GM21737 (cell line): ENCODE results near the gene TNFAIP8L3.

Experiments used
- ATAC-seq: cut with Tn5 transposase; IDR thresholded peaks from one replicate; pipeline ENCODE4 v1.9.1; 2021; ENCODE audit warnings: mild to moderate bottlenecking, moderate library complexity; ENCODE audit not compliant: unreplicated experiment

The TNFAIP8L3 gene

GRCh38 chr15:51090753-51091152, 4.0 kb downstream of the TNFAIP8L3 start:
- no peak for ATAC-seq

DNA sequence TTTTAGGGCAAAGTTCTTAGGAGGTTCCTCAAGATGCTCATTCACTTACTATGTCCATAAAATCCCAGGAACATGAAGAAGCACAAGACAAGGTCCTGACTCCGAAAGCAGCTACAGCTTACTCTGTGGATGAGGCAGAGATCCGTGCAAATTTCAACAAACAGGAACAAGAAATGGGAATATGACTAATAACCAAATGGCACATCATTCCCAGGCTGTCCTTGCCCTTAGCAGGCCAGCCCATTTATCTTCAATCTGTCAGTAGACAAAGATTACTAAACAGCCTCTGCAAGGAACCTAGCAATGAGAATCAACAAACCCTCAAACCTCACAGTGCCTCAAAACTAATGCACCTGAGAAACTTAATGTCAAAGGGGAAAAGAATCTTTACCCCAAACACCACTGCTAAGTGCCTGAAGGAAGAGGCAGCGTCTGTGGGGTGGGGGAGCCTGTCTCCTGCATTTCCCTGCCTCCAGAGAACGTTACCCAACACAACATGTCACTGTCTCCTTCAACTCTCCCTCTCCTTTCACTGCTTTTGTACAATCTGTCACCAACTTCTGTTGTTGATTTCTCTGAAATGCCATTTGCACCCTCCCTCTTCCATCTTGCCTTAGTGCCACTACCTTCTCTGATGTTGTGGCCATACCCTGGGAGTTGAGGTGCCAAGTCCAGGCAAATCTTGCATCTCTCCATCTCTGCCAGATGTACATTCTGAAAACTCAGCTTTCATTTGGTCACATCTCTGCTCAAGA, 4.8 kb downstream of the TNFAIP8L3 start:
- ATAC-seq = no peak

GRCh38 chr15:51089041-51089440, 5.7 kb downstream of the TNFAIP8L3 start:
- ATAC-seq = no peak

DNA sequence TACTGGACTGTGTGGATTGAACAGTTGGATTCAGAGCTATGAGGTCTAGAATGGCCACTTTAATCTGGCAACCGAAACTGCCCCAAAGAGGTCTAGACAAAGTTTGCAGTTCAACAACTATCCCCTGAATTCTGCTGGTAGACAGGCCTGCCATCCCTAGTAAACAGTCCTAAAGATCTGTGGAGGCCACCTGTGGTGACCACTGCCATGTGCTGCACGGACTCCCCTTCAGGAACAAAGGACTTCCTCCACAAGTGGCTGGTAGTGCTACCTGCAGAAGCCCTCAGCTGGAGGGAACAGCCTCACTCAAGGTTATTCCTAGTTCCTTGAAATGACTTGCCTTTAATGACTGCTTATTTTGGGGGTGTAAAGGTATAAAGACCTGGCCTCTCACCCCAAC, 6.1 kb downstream of the TNFAIP8L3 start:
- ATAC-seq = no peak

DNA sequence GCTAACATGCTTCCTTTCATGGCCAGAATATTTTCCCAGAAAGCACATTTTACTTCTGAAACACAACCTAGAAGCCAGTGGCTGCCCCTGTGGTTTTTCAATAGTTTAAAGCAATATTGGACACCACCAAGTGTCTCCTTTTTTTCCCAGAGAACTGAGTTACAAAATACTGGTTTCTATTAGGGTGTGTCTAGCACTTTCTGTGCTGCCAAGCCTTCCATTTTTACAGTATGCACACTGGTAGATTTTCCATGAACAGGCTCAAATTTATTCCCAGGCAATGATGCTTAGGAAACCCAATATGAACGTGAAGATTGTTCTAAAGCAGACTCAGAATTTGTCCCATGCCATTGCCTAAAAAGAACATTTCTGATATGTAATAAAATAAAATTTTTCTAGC, 7.2 kb downstream of the TNFAIP8L3 start:
- ATAC-seq = no peak

DNA sequence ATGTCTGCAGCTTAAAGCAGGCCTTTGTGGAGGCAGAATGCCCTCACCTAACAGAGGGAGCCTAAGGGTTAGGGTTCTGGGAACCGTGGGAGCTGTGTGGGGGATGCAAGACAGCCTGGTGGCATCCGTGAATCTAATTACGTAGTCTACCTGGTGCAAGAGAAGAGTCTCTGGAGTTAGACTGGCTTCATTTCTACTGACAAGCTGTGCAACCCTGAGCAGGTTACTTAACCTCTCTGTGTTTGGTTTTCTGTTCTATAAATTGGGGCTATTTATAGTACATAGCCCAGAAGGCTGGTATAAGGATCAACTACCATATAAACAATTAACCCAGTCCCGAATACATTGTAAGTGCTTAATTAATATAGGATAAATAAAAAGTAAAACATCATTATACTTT, 8.3 kb downstream of the TNFAIP8L3 start:
- no peak for ATAC-seq

DNA sequence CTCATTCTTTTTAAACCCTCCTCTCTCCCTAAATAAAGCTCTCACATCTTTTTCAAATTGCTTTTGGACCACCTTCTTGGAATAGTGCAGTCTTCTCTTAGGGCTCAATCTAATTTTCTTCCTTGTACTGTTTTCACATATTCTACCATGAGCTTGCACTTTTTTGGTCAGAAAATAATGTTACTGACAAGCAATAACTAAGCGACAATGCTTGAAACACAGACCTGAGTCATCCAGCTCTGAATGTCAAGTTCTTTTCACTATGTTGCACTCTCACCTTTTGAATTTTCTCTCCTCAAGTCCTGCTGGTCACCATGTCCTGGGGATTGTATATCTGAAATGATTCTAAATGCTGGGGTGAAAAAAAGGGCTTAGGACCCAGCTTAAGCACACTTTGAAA, 8.9 kb downstream of the TNFAIP8L3 start:
- ATAC-seq = no peak

DNA sequence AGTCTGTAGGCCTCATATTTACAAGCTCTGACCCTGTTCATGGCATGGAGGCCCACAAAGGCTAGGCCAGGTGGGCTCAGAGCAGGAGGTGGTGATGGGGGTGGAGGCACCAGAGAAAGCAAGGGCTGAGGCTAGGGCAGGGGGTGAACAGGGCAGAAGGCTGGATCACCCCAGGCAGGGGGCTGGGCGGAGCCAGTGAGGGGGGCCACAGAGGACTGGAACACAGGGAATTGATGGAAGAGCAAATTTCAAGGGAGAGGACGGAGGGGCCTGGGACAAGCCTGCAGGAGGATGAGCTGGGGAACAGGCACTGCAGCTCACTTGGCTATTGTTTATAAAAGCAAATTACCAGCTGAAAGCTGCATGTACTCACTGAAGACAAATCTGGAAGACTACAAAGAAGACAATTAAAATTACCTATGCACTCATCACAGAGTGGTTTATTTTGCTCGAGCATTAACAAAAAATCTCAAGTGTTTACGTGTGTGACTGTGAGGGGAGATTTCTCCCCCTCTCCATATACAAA, 11.0 kb downstream of the TNFAIP8L3 start:
- no peak for ATAC-seq

DNA sequence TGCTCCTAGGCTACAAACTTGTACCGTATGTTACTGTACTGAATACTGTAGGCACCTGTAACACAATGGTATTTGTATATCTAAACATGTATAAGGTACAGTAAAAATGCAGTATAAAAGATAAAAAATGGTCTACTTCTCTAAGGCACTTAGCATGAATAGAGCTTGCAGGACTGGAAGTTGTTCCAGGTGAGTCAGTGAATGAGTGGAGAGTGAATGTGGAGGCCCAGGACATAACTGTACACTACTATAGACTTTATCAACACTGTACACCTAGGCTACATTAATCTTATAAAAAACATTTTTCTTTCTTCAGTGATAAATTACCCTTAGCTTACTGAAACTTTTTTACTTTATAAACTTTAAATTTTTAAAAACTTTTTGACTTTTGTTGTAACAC, 12.5 kb downstream of the TNFAIP8L3 start:
- ATAC-seq = no peak

DNA sequence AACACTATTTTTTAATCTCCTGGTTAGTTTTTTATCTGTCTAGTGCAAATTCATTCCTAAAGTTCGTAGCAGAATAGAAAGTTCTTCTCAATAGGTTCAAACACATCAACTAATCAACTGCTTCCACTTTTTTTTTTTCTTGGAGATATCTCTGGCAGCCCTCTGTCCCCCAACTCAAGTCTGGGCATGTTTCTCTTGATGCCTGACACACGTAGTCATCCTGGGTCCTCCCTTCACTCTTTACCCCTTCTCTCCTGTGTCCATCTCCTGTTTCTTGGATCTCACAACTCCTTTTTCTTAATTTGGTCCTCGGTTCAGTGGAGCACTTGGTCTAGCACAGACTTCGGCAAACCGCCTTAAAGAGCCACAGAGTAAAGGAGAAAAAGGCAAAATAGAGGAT, 14.4 kb downstream of the TNFAIP8L3 start:
- no peak for ATAC-seq

DNA sequence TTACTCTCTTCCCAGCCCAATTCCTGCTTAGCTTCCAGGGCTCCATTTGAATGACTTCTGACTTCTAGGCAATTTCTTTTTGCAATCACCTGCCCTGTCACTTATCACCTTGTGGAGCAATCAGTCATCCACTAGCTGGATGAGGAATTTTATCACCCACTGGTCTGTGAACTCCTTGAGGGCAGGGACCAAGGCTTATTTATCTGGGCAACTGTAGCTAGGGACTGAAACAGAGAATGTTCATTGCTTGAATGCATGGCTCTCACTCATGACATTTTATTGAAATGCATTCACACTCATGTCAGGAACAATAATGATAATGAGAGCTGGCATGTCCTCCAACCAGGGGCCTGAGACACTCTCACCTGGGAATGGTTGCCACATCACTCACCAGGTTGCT, 15.5 kb downstream of the TNFAIP8L3 start:
- no peak for ATAC-seq

- ATAC-seq = no peak
Observed at GRCh38 chr15:51077221-51078153, 17.2 kb downstream of the TNFAIP8L3 start.

DNA sequence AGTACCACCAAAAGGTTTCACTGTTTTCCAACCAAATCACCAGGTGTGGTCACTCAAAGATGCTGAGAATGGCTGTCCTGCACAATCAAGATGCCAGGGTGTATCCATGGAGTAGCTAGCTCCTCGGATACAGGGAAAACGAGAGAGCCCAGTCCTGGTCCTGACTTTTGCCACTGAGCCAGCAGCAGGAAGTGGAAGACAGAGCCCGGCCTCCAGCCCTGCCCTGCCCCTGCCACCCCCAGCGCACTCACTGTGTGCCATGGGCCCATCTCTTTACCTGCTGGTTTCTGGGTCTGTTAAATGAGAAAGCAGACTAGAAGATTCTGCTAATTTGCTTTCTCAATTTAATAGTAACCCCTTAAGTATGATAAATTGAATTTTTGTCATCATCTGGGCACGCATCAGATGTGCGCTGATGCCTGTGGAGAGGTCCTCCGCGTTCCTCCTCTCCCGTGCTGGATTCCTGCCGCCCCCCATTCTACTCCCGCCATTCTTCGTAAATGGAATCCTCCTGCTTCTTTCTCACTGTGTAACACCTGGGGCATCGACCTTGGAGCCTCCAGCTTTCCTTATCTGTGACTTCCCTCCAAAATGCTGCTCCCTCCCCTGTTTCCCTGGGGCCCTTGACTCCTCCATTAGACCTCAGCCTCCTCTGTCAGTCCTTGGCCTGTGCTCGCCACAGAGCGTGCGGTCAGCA, 18.0 kb downstream of the TNFAIP8L3 start:
- no peak for ATAC-seq

GRCh38 chr15:51075826-51076523, 18.7 kb downstream of the TNFAIP8L3 start:
- no peak for ATAC-seq

- no peak for ATAC-seq
Observed at GRCh38 chr15:51075364-51075763, 19.3 kb downstream of the TNFAIP8L3 start.

GRCh38 chr15:51074926-51075325, 19.8 kb downstream of the TNFAIP8L3 start:
- no peak for ATAC-seq

DNA sequence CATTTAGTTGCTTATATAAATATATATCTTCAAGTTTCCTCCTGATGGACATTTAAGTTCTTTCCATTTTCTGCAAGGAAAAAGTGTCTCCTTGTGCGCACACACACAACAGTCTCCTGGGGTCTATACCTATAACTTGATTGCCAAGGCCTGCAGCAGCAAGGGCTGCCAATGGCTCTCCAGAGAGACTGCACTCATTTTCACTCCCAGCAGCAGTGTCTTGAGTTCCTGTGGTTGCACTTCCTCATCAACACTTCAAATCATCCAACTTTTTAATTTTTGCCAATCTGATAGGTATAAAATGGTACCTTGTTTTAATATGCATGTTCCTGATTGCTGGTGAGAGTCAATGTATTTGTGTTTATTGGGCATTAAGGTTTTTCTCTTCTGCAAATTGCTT, 23.1 kb downstream of the TNFAIP8L3 start:
- no peak for ATAC-seq

DNA sequence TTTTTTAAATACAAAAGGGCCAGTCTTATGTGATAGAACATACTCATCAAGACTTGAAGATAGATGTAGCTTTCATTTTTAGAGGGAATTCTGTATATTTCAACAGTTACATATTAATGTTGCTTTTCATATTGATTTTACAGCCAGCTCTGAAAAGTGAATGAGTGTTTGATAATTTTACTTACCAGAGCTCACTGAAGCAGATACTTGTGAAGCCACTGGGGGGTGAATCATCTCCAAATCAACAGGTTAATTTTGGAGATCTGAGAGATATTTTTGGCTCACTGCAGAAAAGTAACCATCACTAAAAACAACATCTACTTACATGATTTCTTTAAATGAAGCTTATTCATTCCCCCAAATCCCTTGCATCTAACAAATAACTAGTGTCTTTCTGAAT, 24.7 kb downstream of the TNFAIP8L3 start:
- ATAC-seq = no peak

DNA sequence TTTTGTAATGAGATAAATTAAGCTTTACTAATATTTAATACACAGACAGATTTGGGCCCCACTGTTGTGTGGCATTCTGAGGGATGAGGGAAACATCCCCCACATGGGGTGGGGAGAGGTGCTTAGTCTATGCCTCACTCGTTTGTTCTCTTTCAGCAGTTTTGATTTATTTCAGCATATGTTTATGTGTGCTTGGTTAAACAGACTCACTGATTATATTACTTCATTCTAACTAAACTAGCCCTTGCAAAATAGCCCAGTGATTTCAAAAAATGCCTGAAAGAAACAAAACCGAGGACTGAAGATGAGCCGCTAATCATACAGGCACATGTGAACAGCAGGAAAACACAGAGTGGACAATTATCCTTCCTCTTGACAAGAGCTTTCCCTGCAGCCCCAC, 27.2 kb downstream of the TNFAIP8L3 start:
- ATAC-seq = no peak

DNA sequence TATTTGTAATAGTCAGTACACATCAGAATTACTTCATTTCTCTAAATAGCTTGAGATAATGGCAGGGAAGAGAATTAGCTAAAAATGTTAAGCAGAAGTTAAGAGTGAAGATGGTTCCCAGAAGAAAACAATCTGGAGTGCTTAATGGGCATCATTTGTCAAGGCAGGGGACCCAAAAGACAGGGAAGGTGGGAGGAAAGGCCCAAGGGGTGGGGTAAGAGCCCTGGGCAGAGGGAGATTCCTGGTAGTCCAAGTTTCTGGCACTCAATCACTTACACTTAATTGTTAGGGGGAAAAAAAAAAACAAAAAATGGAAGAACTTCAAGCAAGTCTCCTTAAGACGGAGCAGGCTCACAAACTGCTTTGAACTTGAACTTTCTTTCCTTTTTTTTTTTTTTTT, 28.9 kb downstream of the TNFAIP8L3 start:
- no peak for ATAC-seq

- no peak for ATAC-seq
Observed at GRCh38 chr15:51065261-51065660, 29.4 kb downstream of the TNFAIP8L3 start.
